ENCODE results near the gene CDCA4.

DNA sequence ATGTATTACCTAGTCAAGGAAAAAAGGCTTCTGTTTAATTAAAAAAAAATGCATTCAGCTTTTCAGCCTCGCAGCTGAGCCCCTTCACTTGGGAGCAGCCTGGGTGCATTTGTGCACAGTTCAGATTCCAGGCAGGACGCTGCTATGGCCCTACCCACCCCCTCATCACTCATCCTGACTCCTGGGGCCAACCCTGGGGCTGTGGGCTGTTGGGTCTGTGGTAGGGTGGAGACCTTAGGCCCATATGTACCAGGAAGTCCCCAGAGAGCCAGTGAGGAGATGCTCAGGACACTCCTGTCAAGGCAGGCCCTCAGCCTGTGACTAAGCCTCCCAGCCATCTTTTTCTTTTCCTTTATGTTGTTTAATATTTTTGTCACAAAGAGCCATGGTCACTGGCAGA lies 9.3 kb upstream of the CDCA4 start:
- TF ChIP-seq POLR2AphosphoS5 (IDR thresholded peaks at IDR 0.05) (no peak), POLR2A (IDR thresholded peaks at IDR 0.05; ENCODE audit: low read depth) (no peak), EP300 (IDR thresholded peaks at IDR 0.05) (no peak)
- TF ChIP-seq, protein P1, sequence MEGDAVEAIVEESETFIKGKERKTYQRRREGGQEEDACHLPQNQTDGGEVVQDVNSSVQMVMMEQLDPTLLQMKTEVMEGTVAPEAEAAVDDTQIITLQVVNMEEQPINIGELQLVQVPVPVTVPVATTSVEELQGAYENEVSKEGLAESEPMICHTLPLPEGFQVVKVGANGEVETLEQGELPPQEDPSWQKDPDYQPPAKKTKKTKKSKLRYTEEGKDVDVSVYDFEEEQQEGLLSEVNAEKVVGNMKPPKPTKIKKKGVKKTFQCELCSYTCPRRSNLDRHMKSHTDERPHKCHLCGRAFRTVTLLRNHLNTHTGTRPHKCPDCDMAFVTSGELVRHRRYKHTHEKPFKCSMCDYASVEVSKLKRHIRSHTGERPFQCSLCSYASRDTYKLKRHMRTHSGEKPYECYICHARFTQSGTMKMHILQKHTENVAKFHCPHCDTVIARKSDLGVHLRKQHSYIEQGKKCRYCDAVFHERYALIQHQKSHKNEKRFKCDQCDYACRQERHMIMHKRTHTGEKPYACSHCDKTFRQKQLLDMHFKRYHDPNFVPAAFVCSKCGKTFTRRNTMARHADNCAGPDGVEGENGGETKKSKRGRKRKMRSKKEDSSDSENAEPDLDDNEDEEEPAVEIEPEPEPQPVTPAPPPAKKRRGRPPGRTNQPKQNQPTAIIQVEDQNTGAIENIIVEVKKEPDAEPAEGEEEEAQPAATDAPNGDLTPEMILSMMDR (IDR thresholded peaks at IDR 0.05): no peak

Measured in esophagus muscularis mucosa (tissue), 4 donors.